Erythroblast (primary cell): ENCODE measurements around the gene TRAIP.

Source experiments
- GATA1 ChIP-seq: IDR thresholded peaks from 2 replicates; pipeline ENCODE4 v1.6.1; 2011; ENCODE audit warnings: low read depth, mild to moderate bottlenecking, control low read depth, low read length, moderate library complexity
- POLR2A ChIP-seq: IDR thresholded peaks from 2 replicates; pipeline ENCODE4 v1.6.1; 2011; ENCODE audit warnings: mild to moderate bottlenecking, low read length

DNA sequence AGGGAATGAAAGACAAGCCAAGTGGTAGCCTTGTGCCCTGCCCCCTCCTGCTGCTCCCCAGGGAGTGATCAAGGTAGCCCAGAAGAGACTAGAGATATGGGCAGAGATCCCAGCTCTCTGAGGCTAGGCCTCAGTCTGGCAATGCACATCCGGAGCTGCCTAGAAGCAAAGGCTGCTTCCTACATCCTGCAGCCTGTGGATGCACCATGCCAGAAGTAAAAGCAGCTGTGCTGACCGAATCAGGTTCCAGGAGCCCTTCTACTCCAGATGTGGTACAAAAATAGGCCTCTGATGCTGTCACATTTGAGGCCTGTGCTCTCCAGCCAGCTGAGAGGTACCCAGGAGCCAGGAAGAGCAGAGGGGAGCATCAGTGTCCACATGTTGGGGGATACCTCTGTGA is 16.0 kb downstream of the TRAIP start:
- no peak for TF ChIP-seq POLR2A
- no peak for TF ChIP-seq GATA1
